ENCODE data around the gene RSRC2. TPM values are rescaled to one million over a fixed set of nuclear protein-coding genes. Genes with fewer than 3 reads are reported as not detected.

Gene RSRC2
- total RNA-seq, 2 donors from 2014 or later, result 57.8 to 84.5 TPM

DNA sequence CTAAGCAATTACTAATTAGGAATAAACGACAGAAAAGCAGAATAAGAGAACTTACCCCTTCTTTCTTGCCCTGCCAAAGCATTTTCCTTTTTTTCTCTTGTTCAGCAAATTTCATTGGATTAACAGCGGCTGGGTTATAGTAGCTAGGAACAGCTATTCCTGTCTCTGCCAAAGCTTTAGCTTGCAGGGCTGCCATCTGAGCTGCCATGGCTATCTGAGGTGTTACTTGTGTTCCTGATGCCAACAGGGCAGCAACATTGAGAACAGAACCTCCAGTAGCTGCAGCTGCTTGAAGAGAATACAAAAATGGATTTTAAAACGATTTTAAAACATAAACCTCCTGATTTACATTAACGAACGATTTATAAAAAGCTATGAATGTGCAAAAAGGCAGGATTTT, 18.6 kb downstream of the RSRC2 start:
- TF ChIP-seq CTCF (IDR thresholded peaks at IDR 0.05), result no peak
- no peaks in the 10 kb centered on the region for H3K27me3 ChIP-seq
- H3K27ac ChIP-seq, result no peak overlapping the region
- peaks cover 68% of the 10 kb centered on the region for H3K36me3 ChIP-seq
- H3K9me3 ChIP-seq, result no peaks in the 10 kb centered on the region
- H3K4me1 ChIP-seq, result no peaks in the 10 kb centered on the region
- intact Hi-C loops (cut with DNase I), result no loop called here
- DNase-seq, result no peak
- H3K4me3 ChIP-seq, result no peak overlapping the region
- no peak overlapping the region for H3K9ac ChIP-seq (ENCODE audit: low read depth in 2 of 2, low read length in 2 of 2)

- no peaks in the 10 kb centered on the region for H3K4me1 ChIP-seq
- H3K4me3 ChIP-seq, result no peak overlapping the region
- intact Hi-C loops (cut with DNase I), result no loop called here
- H3K27me3 ChIP-seq, result no peaks in the 10 kb centered on the region
- TF ChIP-seq CTCF (IDR thresholded peaks at IDR 0.05), result no peak
- peaks cover 60% of the 10 kb centered on the region for H3K36me3 ChIP-seq
- no peak overlapping the region for H3K27ac ChIP-seq
- H3K9ac ChIP-seq (ENCODE audit: low read depth in 2 of 2, low read length in 2 of 2), result no peak overlapping the region
- no peak for DNase-seq
- no peaks in the 10 kb centered on the region for H3K9me3 ChIP-seq
These were observed 20.3 kb downstream of the RSRC2 start for GRCh38 chr12:122506393-122506938.

DNA sequence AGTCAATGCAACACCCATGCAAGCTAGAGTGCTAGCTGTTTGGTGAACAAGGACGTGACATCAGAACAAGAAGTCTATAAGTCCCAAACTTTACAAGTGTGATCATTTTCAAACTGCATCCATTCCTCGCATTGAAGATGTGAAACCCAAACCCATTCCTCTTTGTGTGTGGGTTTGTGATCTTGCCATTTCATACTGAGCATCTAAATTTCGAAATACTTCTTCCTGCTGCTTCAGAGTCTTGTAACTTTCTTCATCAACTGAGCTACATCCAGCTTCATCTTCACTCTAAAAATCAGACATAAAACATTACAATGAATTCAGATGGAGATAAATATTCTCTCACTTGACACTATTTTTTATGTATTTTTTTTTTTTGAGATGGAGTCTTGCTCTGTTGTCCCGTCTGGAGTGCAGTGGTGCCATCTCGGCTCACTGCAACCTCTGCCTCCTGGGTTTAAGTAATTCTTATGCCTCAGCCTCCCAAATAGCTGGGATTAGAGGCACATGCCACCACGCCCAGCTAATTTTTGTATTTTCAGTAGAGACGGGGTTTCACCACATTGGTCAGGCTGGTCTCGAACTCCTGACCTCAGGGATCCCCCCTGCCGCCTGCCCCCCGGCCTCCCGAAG, 21.2 kb downstream of the RSRC2 start:
- intact Hi-C loops (cut with DNase I), result no loop called here
- Histone ChIP-seq H3K4me1 (peaks cover 4% of the 10 kb centered on the region), H3K9ac (ENCODE audit: low read depth in 2 of 2, low read length in 2 of 2) (no peak overlapping the region), H3K27me3 (no peaks in the 10 kb centered on the region), H3K4me3 (no peak overlapping the region), H3K9me3 (no peaks in the 10 kb centered on the region), H3K27ac (no peak overlapping the region), H3K36me3 (peaks cover 50% of the 10 kb centered on the region)
- no peak for DNase-seq
- TF ChIP-seq CTCF (IDR thresholded peaks at IDR 0.05), result no peak

DNA sequence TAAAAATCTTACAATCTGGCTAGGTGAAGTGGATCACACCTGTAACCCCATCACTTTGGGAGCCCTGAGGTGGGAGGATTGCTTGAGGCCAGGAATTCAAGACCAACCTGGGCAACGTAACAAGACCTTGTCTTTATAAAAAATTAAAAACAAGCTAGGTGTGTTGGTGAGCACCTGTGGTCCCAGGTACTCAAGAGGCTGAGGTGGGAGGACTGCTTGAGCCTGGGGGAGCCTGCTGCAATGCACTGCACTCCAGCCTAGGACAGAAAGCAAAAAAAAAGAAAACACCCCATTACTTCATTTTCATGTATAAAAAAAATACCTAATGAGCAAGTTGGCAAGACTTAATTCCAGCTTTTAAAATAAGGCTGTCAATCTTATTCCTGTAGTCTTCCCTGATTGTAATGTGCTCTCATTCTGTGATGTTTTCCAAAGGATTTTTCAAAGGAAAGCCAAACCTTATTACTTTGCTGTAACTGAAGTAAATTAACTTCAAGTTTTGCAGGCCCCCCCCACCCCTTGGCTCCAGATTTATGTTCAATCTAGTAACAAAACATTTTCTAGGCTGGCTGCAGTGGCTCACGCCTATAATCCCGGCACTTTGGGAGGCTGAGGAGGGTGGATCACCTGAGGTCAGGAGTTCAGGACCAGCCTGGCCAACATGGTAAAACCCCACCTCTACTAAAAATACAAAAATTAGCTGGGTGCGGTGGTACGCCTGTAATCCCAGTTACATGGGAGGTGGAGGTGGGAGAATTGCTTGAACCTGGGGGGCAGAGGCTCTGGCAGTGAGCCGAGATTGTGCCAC, 22.7 kb downstream of the RSRC2 start:
- no peak for TF ChIP-seq CTCF (IDR thresholded peaks at IDR 0.05)
- Histone ChIP-seq H3K9me3 (no peaks in the 10 kb centered on the region), H3K9ac (ENCODE audit: low read depth in 2 of 2, low read length in 2 of 2) (no peak overlapping the region), H3K4me3 (no peak overlapping the region), H3K27ac (no peak overlapping the region), H3K36me3 (peaks cover 36% of the 10 kb centered on the region), H3K27me3 (no peaks in the 10 kb centered on the region), H3K4me1 (peaks cover 7% of the 10 kb centered on the region)
- no peak for DNase-seq
- intact Hi-C loops (cut with DNase I), result no loop called here

- H3K27ac ChIP-seq, result no peak overlapping the region
- H3K27me3 ChIP-seq, result no peaks in the 10 kb centered on the region
- no peak for TF ChIP-seq CTCF (IDR thresholded peaks at IDR 0.05)
- no peaks in the 10 kb centered on the region for H3K9me3 ChIP-seq
- intact Hi-C loops (cut with DNase I), result no loop called here
- H3K4me3 ChIP-seq, result no peak overlapping the region
- DNase-seq, result no peak
- H3K4me1 ChIP-seq, result peaks cover 7% of the 10 kb centered on the region
- peaks cover 30% of the 10 kb centered on the region for H3K36me3 ChIP-seq
- no peak overlapping the region for H3K9ac ChIP-seq (ENCODE audit: low read depth in 2 of 2, low read length in 2 of 2)
These were observed 23.5 kb downstream of the RSRC2 start for GRCh38 chr12:122503147-122503751.

Data from colonic mucosa (tissue), 4 donors.